GM12801 (cell line): ENCODE measurements around the gene KRT3.

ENCODE experiments used
- CTCF ChIP-seq: IDR thresholded peaks from one replicate; pipeline ENCODE4 v1.5.1; 2011; ENCODE audit warnings: control low read depth; ENCODE audit not compliant: insufficient read length; ENCODE audit errors: extremely low read depth

KRT3 gene

GRCh38 chr12:52836491-52837412, 40.8 kb upstream of the KRT3 start:
- TF ChIP-seq CTCF, result no peak

GRCh38 chr12:52836042-52836466, 40.1 kb upstream of the KRT3 start:
- TF ChIP-seq CTCF, result no peak

- no peak for TF ChIP-seq CTCF
Measured at GRCh38 chr12:52835271-52836041, 39.5 kb upstream of the KRT3 start.

GRCh38 chr12:52834727-52835001, 38.7 kb upstream of the KRT3 start:
- TF ChIP-seq CTCF, result no peak

GRCh38 chr12:52833922-52834726, 38.2 kb upstream of the KRT3 start, which contains the start of gene KRT79:
KRT79 (minus strand) TSS chr12:52834311; CDS start chr12:52834260, 51 bp downstream.
- TF ChIP-seq CTCF, result no peak

GRCh38 chr12:52832985-52833905, 37.3 kb upstream of the KRT3 start:
- no peak for TF ChIP-seq CTCF
